Immature natural killer cell (primary cell): Measurements from ENCODE around the gene EFHB. TPM values are rescaled to one million over a fixed set of nuclear protein-coding genes. Genes with fewer than 3 reads are reported as not detected.

ENCODE experiments used
- DNase-seq, 3 donors: peaks; one replicate each; pipeline ENCODE4 v3.0.0; 2022; ENCODE audit warnings: mixed read lengths in 1 of 3
- H3K27ac Mint-ChIP-seq, 6 donors: one replicate each; pipeline ENCODE4 v1.8.0; 2020; ENCODE audit warnings: mixed read lengths in 6 of 6, mild to moderate bottlenecking in 5 of 6, inconsistent platforms in 4 of 6, moderate library complexity in 3 of 6
- H3K27me3 Mint-ChIP-seq, 3 donors: one replicate each; pipeline ENCODE4 v1.8.0; 2020 to 2021; ENCODE audit warnings: low read depth in 3 of 3, mild to moderate bottlenecking in 3 of 3, mixed read lengths in 3 of 3, moderate library complexity in 3 of 3, inconsistent platforms in 1 of 3
- H3K36me3 Mint-ChIP-seq, 3 donors: one replicate each; pipeline ENCODE4 v1.8.0; 2020; ENCODE audit warnings: mixed read lengths in 3 of 3, inconsistent platforms in 2 of 3, mild to moderate bottlenecking in 2 of 3
- H3K4me1 Mint-ChIP-seq, 2 donors: one replicate each; pipeline ENCODE4 v1.8.0; 2020; ENCODE audit warnings: inconsistent platforms in 2 of 2, mild to moderate bottlenecking in 2 of 2, mixed read lengths in 2 of 2, moderate library complexity in 1 of 2
- H3K4me3 Mint-ChIP-seq, 5 donors: one replicate each; pipeline ENCODE4 v1.8.0; 2020; ENCODE audit warnings: mild to moderate bottlenecking in 5 of 5, mixed read lengths in 5 of 5, inconsistent platforms in 3 of 5, moderate library complexity in 3 of 5
- H3K9me3 Mint-ChIP-seq, 6 donors: one replicate each; pipeline ENCODE4 v1.8.0; 2020; ENCODE audit warnings: mild to moderate bottlenecking in 6 of 6, mixed read lengths in 6 of 6, inconsistent platforms in 4 of 6, moderate library complexity in 3 of 6
- polyA plus RNA-seq, 3 donors: library from polyadenylated mRNA; unstranded; fragments of 300-500 nt; fragmentation: Illumina TruSeq; gene quantifications; one replicate each; pipeline ENCODE4 v1.2.3, GENCODE V29; 2021

EFHB gene
- polyA plus RNA-seq, 3 donors from 2014 or later = 0.52 to 1.3 TPM; not detected in 1

- peak; percentile 97 to 98 (median 97) for DNase-seq
- peak within 1 kb of the TSS; percentile 90 to 99 (median 96) for H3K27ac Mint-ChIP-seq
- no peaks in the 10 kb centered on the region for H3K9me3 Mint-ChIP-seq
- H3K27me3 Mint-ChIP-seq = peaks cover 13 to 15% (median 13%) of the 10 kb centered on the region in 3 donors
- peak within 1 kb of the TSS; percentile 92 to 98 (median 95) for H3K4me3 Mint-ChIP-seq
- peaks cover 52 to 68% of the 10 kb centered on the region in 2 donors for H3K4me1 Mint-ChIP-seq
- H3K36me3 Mint-ChIP-seq = peaks cover 0 to 4% (median 0%) of the 10 kb centered on the region in 3 donors
Observed at GRCh38 chr3:19946832-19947548, 13.0 kb upstream of the EFHB start, which contains the start of gene RAB5A. Gene RAB5A (plus strand): TSS chr3:19947097. CDS start chr3:19950899, 3,802 bp downstream.

DNA sequence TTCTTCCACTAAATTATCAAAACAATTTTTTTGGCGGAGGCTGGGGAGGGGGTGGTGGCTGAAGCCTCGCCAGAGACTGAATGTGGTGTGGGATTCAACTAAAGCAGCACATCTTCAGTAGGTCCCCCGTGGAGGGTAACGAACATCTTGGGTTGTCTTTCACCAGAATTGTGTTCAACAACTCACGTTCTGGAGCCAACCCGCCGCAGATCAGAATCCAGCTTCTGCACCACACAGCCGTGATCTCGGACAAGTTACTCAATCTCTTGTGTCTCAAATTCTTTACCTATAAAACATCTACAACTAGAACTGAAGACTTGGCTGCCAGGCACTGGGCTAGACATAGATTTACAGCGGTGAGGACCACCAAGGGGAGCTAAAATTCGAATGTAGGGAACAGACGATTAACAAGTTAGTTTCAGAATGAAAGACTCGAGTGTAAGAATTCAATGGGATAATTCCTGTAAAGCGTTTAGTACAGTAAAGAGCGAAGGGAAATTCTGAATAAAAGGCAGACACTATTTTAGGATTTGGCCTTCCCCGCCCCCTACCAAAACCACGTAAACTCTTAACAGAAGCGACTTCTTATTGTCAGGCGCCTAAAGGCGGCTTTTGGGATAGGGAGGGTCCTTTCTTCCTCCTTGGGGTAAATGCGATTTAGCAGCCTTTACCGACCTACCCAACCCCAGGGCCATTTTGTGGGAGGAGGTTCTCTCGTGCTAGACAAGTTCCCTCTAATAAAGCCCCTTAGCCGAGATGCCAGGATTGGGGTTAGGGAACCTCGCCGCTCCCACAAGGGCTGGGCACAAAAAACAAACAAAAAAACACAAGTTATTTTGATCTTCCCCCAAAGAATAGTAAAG, 12.2 kb upstream of the EFHB start:
- H3K36me3 Mint-ChIP-seq = no peaks in the 10 kb centered on the region
- H3K9me3 Mint-ChIP-seq = no peaks in the 10 kb centered on the region
- peak overlapping the region; percentile 90 to 99 (median 96) for H3K27ac Mint-ChIP-seq
- H3K27me3 Mint-ChIP-seq = peaks cover 13 to 15% (median 13%) of the 10 kb centered on the region in 3 donors
- peak overlapping the region; percentile 92 to 98 (median 95) for H3K4me3 Mint-ChIP-seq
- no peak for DNase-seq
- peaks cover 46 to 61% of the 10 kb centered on the region in 2 donors for H3K4me1 Mint-ChIP-seq

DNA sequence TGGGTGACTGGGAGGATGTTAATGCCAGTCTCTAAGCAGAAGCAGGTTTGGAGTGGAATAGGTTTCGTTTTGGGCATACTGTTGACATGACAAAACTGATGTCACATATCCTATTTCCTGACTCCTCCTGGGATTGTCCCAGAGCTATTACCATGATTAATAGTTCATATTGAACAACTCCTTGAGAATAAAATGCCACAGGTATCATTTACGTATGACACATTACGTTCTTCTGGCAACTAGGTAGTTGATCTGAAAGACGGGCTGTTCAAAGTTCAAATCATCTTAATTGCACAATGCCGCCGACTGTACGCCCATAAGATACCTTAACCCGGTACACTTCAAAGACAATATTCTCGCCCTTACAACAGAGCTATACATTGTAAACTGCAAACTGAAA, 11.5 kb upstream of the EFHB start:
- H3K27me3 Mint-ChIP-seq = peaks cover 13 to 15% (median 13%) of the 10 kb centered on the region in 3 donors
- H3K27ac Mint-ChIP-seq = peak overlapping the region; percentile 36 to 94 (median 83)
- DNase-seq = no peak
- peak overlapping the region; percentile 92 to 98 (median 95) for H3K4me3 Mint-ChIP-seq
- peaks cover 40 to 54% of the 10 kb centered on the region in 2 donors for H3K4me1 Mint-ChIP-seq
- peaks cover 0 to under 1% (median 0%) of the 10 kb centered on the region in 3 donors for H3K36me3 Mint-ChIP-seq
- no peaks in the 10 kb centered on the region for H3K9me3 Mint-ChIP-seq

GRCh38 chr3:19940643-19941042, 6.6 kb upstream of the EFHB start:
- H3K27me3 Mint-ChIP-seq = peaks cover 0 to 3% (median 2%) of the 10 kb centered on the region in 3 donors
- no peak overlapping the region for H3K4me3 Mint-ChIP-seq
- peaks cover 0 to 12% (median 0%) of the 10 kb centered on the region in 3 donors for H3K36me3 Mint-ChIP-seq
- H3K4me1 Mint-ChIP-seq = peaks cover 3 to 8% of the 10 kb centered on the region in 2 donors
- no peak for DNase-seq
- H3K27ac Mint-ChIP-seq = no peak overlapping the region
- no peaks in the 10 kb centered on the region for H3K9me3 Mint-ChIP-seq

DNA sequence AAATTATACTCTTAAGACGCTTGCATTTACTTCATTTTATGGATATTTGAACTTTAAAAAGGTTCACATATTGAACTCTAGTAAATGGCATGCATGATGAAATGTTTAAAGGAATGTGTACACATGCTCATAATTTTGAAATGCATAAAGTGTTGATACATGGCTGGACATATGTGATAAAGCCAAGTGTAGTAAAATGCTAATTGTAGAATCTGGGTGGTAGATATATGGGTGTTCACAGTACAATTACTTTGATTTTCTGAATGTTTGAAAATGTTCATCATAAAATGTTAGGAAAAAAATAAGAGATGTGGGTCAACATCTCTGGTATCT, 4.2 kb upstream of the EFHB start:
- H3K4me1 Mint-ChIP-seq = no peaks in the 10 kb centered on the region
- no peak overlapping the region for H3K27ac Mint-ChIP-seq
- H3K9me3 Mint-ChIP-seq = no peaks in the 10 kb centered on the region
- DNase-seq = no peak
- H3K4me3 Mint-ChIP-seq = no peak overlapping the region
- H3K36me3 Mint-ChIP-seq = peaks cover 0 to 12% (median 0%) of the 10 kb centered on the region in 3 donors
- H3K27me3 Mint-ChIP-seq = peaks cover 5 to 9% (median 7%) of the 10 kb centered on the region in 3 donors

DNA sequence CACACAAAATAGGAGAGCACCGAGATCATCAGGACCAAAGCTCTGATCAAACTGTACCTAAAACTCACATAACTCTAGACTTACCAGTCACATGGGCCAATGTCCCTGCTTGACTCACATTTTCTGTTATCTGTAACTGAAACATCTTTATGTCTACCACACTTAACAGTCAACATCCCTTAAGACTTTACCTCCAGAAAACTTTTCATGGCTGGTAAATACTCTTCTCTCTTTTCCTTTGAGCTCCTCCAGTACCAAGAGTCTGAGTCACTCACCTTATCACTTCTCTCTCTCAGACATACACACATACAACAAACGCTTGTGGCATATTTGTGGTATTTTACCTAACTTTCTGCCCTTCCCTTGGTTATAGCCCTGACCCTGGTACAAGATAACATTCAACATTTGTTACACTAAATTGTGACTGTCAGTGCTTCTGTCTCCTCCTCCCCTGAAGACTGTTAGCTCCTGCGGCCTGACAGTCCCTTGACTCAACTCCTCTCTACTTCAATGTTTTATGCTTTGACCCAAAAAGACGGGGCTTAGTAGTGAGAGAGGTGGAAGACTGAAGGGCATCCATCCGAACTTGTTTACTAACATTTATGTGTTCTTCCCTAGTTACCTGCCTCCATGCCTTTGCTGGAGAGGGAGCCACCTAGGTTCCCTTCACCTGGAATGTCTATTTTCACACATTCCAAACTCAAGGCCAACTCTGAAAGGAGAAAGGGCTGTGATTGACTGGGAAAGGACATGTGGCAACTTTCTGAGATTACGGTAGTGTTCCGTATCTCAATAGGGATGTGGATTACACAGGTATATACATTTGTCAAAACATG, 3.7 kb upstream of the EFHB start:
- DNase-seq = no peak
- Mint-ChIP-seq H3K4me1 (no peaks in the 10 kb centered on the region), H3K4me3 (no peak overlapping the region), H3K27ac (no peak overlapping the region), H3K27me3 (peaks cover 5 to 9% (median 7%) of the 10 kb centered on the region in 3 donors), H3K9me3 (no peaks in the 10 kb centered on the region), H3K36me3 (peaks cover 0 to 12% (median 0%) of the 10 kb centered on the region in 3 donors)

GRCh38 chr3:19932422-19932821, 1.6 kb downstream of the EFHB start:
- H3K9me3 Mint-ChIP-seq = no peaks in the 10 kb centered on the region
- H3K27ac Mint-ChIP-seq = no peak overlapping the region
- H3K4me1 Mint-ChIP-seq = peaks cover 8 to 16% of the 10 kb centered on the region in 2 donors
- H3K36me3 Mint-ChIP-seq = no peaks in the 10 kb centered on the region
- no peak overlapping the region for H3K4me3 Mint-ChIP-seq
- DNase-seq = no peak
- peaks cover 6 to 7% (median 6%) of the 10 kb centered on the region in 3 donors for H3K27me3 Mint-ChIP-seq

DNA sequence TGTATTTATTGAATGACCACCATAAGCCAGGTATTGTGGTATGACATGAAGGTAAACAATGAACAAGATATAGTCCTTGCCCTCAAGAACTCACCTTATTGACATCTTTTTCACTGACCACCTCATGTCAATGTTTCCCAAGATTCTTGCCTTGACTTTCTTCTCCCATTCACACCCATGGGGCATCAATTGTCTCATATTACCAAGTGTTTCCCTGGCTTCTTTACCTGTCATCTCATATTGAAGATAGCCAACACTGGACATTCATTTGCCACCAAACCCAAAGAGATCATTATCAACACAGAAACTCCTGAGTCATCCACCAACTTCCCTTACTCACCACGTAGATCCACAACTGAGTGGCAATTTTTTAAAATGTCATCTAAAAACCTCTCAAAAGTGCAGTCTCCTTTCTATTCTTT, 2.2 kb downstream of the EFHB start:
- Mint-ChIP-seq H3K4me3 (no peak overlapping the region), H3K36me3 (no peaks in the 10 kb centered on the region), H3K27ac (peak overlapping the region in 1 of 6 donors; percentile 12), H3K27me3 (peaks cover 6 to 9% (median 7%) of the 10 kb centered on the region in 3 donors), H3K9me3 (no peaks in the 10 kb centered on the region), H3K4me1 (peaks cover 8 to 16% of the 10 kb centered on the region in 2 donors)
- DNase-seq = no peak

GRCh38 chr3:19931180-19931692, 2.8 kb downstream of the EFHB start:
- Mint-ChIP-seq H3K36me3 (no peaks in the 10 kb centered on the region), H3K9me3 (no peaks in the 10 kb centered on the region), H3K27ac (no peak overlapping the region), H3K27me3 (peaks cover 6 to 9% (median 7%) of the 10 kb centered on the region in 3 donors), H3K4me1 (peaks cover 8 to 16% of the 10 kb centered on the region in 2 donors), H3K4me3 (peak overlapping the region in 1 of 5 donors; percentile 8)
- DNase-seq = peak in 1 of 3 donors; percentile 7

DNA sequence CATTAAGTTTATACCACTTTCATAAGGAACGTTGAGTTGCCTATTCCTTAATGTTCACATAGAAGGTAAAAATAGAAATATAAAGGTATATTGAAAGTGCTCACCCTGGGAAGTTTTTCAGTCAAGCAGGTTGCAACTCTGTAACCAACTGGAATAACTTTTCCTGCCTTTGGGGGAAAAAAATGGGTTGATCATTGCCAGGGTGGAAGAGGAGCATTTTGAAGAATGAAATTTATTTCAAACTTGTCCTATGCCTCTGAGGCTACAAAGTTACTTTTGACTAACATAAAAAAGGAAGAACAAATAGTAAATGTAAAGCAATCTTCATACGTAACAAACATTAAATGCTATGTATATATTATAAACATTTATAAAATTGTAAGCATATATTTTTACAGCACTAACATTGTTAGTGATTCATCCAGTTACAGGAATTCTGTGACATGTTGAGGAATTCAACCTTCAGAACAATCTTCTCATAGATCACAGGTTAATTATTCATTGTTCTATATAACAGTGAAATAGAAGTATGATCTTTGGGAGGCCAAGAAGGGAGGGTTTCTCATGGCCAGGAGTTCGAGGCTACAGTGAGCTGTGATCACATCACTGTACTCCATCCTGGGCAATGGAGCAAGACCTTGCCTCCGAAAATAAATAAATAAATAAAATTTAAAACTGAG, 13.5 kb downstream of the EFHB start:
- Mint-ChIP-seq H3K4me3 (no peak overlapping the region), H3K4me1 (no peaks in the 10 kb centered on the region), H3K36me3 (peaks cover 0 to 4% (median 0%) of the 10 kb centered on the region in 3 donors), H3K27me3 (peaks cover 0 to 1% (median 0%) of the 10 kb centered on the region in 3 donors), H3K9me3 (no peaks in the 10 kb centered on the region), H3K27ac (no peak overlapping the region)
- DNase-seq = no peak

- no peak overlapping the region for H3K4me3 Mint-ChIP-seq
- no peak overlapping the region for H3K27ac Mint-ChIP-seq
- DNase-seq = no peak
- peaks cover 0 to 1% (median 0%) of the 10 kb centered on the region in 3 donors for H3K27me3 Mint-ChIP-seq
- peaks cover 0 to 13% (median 0%) of the 10 kb centered on the region in 3 donors for H3K36me3 Mint-ChIP-seq
- no peaks in the 10 kb centered on the region for H3K4me1 Mint-ChIP-seq
- H3K9me3 Mint-ChIP-seq = peaks cover 0 to 4% (median 0%) of the 10 kb centered on the region in 6 donors
Observed at GRCh38 chr3:19917167-19917566, 16.9 kb downstream of the EFHB start.

DNA sequence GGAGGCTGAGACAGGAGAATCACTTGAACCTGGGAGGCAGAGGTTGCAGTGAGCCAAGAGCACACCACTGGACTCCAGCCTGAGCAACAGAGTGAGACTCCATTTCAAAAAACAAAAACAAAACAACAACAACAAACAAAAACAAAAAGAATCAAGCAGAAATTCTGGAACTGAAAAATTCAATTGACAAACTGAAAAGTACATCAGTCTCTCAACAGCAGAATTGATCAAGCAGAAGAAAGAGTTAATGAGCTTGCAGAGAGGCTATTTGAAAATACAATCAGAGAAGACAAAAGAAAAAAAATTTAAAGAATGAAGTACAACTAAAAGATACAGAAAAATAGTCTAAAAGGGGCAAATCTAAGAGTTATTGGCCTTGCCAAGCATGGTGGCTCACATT, 22.6 kb downstream of the EFHB start:
- no peak overlapping the region for H3K27ac Mint-ChIP-seq

More for the DNA sequence above, 22.6 kb downstream of the EFHB start:
- Mint-ChIP-seq H3K4me1 (no peaks in the 10 kb centered on the region), H3K4me3 (no peak overlapping the region), H3K9me3 (peaks cover 0 to 18% (median 11%) of the 10 kb centered on the region in 6 donors), H3K27me3 (peaks cover 0 to 4% (median 2%) of the 10 kb centered on the region in 3 donors), H3K36me3 (peaks cover 4 to 18% (median 5%) of the 10 kb centered on the region in 3 donors)
- DNase-seq = no peak
